ENCODE results near the gene TMEM260. TPM values are rescaled to one million over a fixed set of nuclear protein-coding genes. Genes with fewer than 3 reads are reported as not detected.
A peak's percentile ranks its signal among the peaks of the same experiment; 100 is the strongest.
"Not testable (repeated sequence)": the region's sequence is repeated elsewhere in the genome, so short reads cannot be mapped to it uniquely, and the experiment has no call there.

TMEM260 gene
- total RNA-seq, 1 experiment from 2014 or later, result 9.7 TPM

GRCh38 chr14:56598519-56598918, 18.9 kb downstream of the TMEM260 start:
- no peak for DNase-seq (ENCODE audit: low spot score)

- DNase-seq (ENCODE audit: low spot score), result no peak
These were observed 24.1 kb downstream of the TMEM260 start for GRCh38 chr14:56603648-56604047.

GRCh38 chr14:56608689-56609088, 29.1 kb downstream of the TMEM260 start:
- DNase-seq (ENCODE audit: low spot score), result peak; percentile 35

GRCh38 chr14:56611663-56612062, 32.1 kb downstream of the TMEM260 start:
- not testable (repeated sequence) for DNase-seq (ENCODE audit: low spot score)

- no peak for DNase-seq (ENCODE audit: low spot score)
These were observed 37.5 kb downstream of the TMEM260 start for GRCh38 chr14:56617084-56617483.

- DNase-seq (ENCODE audit: low spot score), result no peak
These were observed 51.1 kb downstream of the TMEM260 start for GRCh38 chr14:56630707-56631106.

GRCh38 chr14:56632195-56632594, 52.6 kb downstream of the TMEM260 start:
- no peak for DNase-seq (ENCODE audit: low spot score)

GRCh38 chr14:56633544-56633943, 53.9 kb downstream of the TMEM260 start:
- DNase-seq (ENCODE audit: low spot score), result no peak

GRCh38 chr14:56635041-56635440, 55.4 kb downstream of the TMEM260 start:
- no peak for DNase-seq (ENCODE audit: low spot score)

GRCh38 chr14:56647493-56647892, 67.9 kb downstream of the TMEM260 start:
- DNase-seq (ENCODE audit: low spot score), result no peak

GRCh38 chr14:56648508-56649301, 69.1 kb downstream of the TMEM260 start:
- no peak for DNase-seq (ENCODE audit: low spot score)

- no peak for DNase-seq (ENCODE audit: low spot score)
These were observed 69.8 kb downstream of the TMEM260 start for GRCh38 chr14:56649382-56649781.

GRCh38 chr14:56650048-56650447, 70.5 kb downstream of the TMEM260 start:
- no peak for DNase-seq (ENCODE audit: low spot score)

- no peak for DNase-seq (ENCODE audit: low spot score)
These were observed 71.4 kb downstream of the TMEM260 start for GRCh38 chr14:56650979-56651378.

- DNase-seq (ENCODE audit: low spot score), result no peak
These were observed 78.0 kb downstream of the TMEM260 start for GRCh38 chr14:56657604-56658003.

GRCh38 chr14:56659378-56659777, 79.8 kb downstream of the TMEM260 start:
- DNase-seq (ENCODE audit: low spot score), result no peak

GRCh38 chr14:56659964-56660551, 80.5 kb downstream of the TMEM260 start:
- DNase-seq (ENCODE audit: low spot score), result peak; percentile 57

- no peak for DNase-seq (ENCODE audit: low spot score)
These were observed 81.2 kb downstream of the TMEM260 start for GRCh38 chr14:56660677-56661389.

- DNase-seq (ENCODE audit: low spot score), result no peak
These were observed 81.9 kb downstream of the TMEM260 start for GRCh38 chr14:56661478-56661877.

- DNase-seq (ENCODE audit: low spot score), result no peak
These were observed 85.3 kb downstream of the TMEM260 start for GRCh38 chr14:56664811-56665421.

- DNase-seq (ENCODE audit: low spot score), result no peak
These were observed 86.7 kb downstream of the TMEM260 start for GRCh38 chr14:56666294-56666693.

GRCh38 chr14:56666716-56667115, 87.1 kb downstream of the TMEM260 start:
- DNase-seq (ENCODE audit: low spot score), result peak; percentile 27
